ENCODE results near the gene EIF1.
"Not testable (repeated sequence)": the region's sequence is repeated elsewhere in the genome, so short reads cannot be mapped to it uniquely, and the experiment has no call there.

Gene EIF1

GRCh38 chr17:41655611-41656111, 33.0 kb upstream of the EIF1 start:
- DNase-seq (ENCODE audit: low read depth in 3 of 3, low spot score in 1 of 3): no peak

- DNase-seq (ENCODE audit: low read depth in 3 of 3, low spot score in 1 of 3): no peak
Observed at GRCh38 chr17:41656249-41657023, 32.2 kb upstream of the EIF1 start.

GRCh38 chr17:41657176-41657754, 31.4 kb upstream of the EIF1 start:
- DNase-seq (ENCODE audit: low read depth in 3 of 3, low spot score in 1 of 3): no peak

DNA sequence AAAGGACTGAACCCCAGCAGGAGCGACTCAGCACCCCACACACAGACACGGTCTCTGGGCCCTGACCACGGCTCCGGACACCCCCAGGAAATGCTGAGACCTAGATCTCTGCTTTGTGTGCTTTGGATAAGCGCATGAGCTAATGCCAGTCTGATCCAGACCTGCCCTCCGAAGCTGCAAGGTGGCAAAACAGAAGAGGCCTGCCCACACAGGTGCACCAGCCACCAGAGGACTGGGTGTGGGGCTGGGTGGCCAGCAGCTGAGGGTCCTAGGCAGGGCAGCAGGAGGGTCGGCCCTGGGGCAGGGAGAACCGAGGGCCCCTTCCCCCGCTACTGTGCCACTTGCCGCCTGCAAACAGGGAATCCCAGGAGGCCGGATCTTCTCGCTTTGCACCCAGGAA, 30.7 kb upstream of the EIF1 start:
- DNase-seq (ENCODE audit: low read depth in 3 of 3, low spot score in 1 of 3): no peak

- no peak for DNase-seq (ENCODE audit: low read depth in 3 of 3, low spot score in 1 of 3)
Observed at GRCh38 chr17:41658846-41659245, 29.8 kb upstream of the EIF1 start.

- no peak for DNase-seq (ENCODE audit: low read depth in 3 of 3, low spot score in 1 of 3)
Observed at GRCh38 chr17:41659427-41660212, 29.1 kb upstream of the EIF1 start.

- no peak for DNase-seq (ENCODE audit: low read depth in 3 of 3, low spot score in 1 of 3)
Observed at GRCh38 chr17:41660221-41660711, 28.4 kb upstream of the EIF1 start.

- no peak for DNase-seq (ENCODE audit: low read depth in 3 of 3, low spot score in 1 of 3)
Observed at GRCh38 chr17:41663451-41664171, 25.1 kb upstream of the EIF1 start.

- no peak for DNase-seq (ENCODE audit: low read depth in 3 of 3, low spot score in 1 of 3)
Observed at GRCh38 chr17:41664172-41664457, 24.6 kb upstream of the EIF1 start.

- no peak for DNase-seq (ENCODE audit: low read depth in 3 of 3, low spot score in 1 of 3)
Observed at GRCh38 chr17:41664587-41665565, 23.8 kb upstream of the EIF1 start.

DNA sequence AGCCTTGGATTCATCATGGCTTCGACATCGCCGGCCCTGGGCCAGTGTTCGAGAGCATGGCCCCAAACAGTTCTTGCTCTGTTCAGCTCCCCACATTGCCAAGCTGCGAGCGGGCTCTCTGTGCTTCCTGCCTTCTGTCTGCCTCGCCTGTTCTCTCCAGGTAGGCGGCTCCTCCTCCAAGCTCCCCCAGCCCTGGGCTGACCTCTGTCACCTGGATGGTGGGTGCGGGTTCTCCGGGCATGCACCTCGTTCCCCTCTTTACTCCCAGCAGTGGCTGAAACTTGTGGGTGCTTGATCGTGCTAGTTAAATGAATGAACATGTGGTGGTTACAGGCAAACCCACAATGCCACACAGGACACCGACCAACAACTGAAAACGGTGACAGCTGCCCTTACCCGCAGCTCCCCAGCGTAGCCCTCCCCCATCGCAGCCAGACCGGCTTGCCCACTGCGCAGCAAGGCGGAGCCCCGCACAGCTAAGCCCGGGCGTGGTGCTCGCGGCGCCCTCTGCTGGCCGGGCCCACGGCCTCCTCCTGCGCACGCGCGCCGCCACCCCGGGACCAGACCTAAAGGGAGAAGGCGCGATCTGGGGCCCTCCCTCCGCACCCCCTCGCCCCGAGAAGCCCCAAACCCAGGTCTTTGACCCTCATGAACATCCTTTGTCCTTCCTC, 23.0 kb upstream of the EIF1 start:
- DNase-seq (ENCODE audit: low read depth in 3 of 3, low spot score in 1 of 3): peak; percentile 67 to 92 (median 80)

- DNase-seq (ENCODE audit: low read depth in 3 of 3, low spot score in 1 of 3): peak in 2 of 3 donors; percentile 35 to 49
Observed at GRCh38 chr17:41666237-41666641, 22.4 kb upstream of the EIF1 start.

DNA sequence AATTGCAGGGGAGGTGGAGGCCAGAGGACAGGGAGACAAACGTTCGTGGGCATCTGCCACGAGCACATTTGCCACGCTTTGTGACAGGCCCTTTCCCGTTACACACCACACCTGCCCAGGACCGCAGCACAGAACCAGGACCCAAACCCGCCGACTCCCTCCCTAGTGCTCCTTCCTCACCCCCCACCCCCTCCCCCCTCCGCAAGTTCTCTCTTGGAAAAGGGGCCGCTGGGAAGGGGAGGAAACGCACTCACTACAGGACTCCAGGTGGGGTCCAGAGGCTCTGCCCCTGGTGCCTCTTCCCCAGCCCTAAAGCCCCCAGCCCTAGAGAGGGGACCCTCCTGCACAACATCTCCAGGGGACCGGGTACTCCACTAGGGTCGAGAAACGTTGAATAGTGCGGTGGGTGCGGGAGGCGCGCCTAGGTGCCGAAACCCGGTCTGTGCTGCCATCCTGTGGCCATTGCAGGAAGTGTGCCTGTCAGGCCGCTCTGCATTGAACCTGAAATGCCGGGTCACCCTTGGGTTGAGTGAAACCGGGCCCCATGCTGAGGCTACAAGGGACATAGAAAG, 21.9 kb upstream of the EIF1 start:
- DNase-seq (ENCODE audit: low read depth in 3 of 3, low spot score in 1 of 3): peak; percentile 64 to 87 (median 78)

- DNase-seq (ENCODE audit: low read depth in 3 of 3, low spot score in 1 of 3): no peak
Observed at GRCh38 chr17:41667280-41668041, 21.2 kb upstream of the EIF1 start.

DNA sequence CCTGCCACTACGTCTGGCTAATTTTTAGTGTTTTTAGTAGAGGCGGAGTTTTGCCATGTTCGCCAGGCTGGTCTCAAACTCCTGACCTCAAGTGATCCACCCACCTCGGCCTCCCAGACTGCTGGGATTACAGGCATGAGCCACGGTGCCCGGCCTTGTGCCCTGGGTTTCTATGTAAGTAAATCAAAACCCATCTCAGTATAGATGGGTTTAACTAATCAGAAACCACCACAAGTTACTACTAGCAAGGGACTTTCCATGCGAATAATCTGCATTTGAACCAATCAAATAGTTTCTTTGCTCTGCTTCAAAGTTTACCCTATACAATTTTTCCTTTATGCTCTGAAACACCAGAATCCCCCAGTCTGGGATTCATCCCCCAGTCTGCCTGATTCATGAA, 16.5 kb upstream of the EIF1 start:
- DNase-seq (ENCODE audit: low read depth in 3 of 3, low spot score in 1 of 3): no peak

GRCh38 chr17:41675157-41676057, 13.3 kb upstream of the EIF1 start:
- DNase-seq (ENCODE audit: low read depth in 3 of 3, low spot score in 1 of 3): not testable (repeated sequence)

DNA sequence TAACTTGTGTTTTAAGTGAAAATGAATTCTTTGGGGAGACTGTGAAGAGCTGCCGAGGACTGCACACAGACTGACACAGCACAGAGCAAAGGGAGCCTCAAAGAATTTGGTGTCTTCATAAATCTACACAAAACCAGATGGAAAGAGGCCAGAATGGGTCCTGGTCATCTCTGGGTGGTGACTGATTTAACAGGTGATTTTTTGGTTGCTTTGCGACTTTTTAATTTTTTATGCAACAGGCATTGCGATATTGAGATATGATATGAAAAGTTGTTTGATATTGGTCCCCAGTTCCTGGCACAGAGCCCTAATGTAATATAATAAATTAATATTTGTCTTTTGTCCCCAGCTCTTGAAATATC, 12.6 kb upstream of the EIF1 start:
- DNase-seq (ENCODE audit: low read depth in 3 of 3, low spot score in 1 of 3): no peak
